H9 (cell line): ENCODE results near the gene NOLC1. TPM values are rescaled to one million over a fixed set of nuclear protein-coding genes. Genes with fewer than 3 reads are reported as not detected.

Experiments used
- DNase-seq: peaks from one replicate; pipeline ENCODE4 v3.0.0-alpha.2; 2017
- H2AFZ ChIP-seq: one replicate; pipeline ENCODE4 v1.6.1; 2013; ENCODE audit warnings: mild to moderate bottlenecking, low read length, control low read depth, moderate library complexity
- H2AK5ac ChIP-seq: 2 replicates; pipeline ENCODE4 v1.6.1; 2013; ENCODE audit warnings: low read length, control low read depth, mixed read lengths; ENCODE audit not compliant: insufficient read length
- H2BK120ac ChIP-seq: one replicate; pipeline ENCODE4 v1.6.1; 2013; ENCODE audit warnings: low read depth, mild to moderate bottlenecking, low read length, control low read depth, inconsistent platforms; ENCODE audit not compliant: poor library complexity, severe bottlenecking
- H2BK12ac ChIP-seq: 2 replicates; pipeline ENCODE4 v1.6.1; 2013; ENCODE audit warnings: low read length, control low read depth, mixed read lengths, low read depth; ENCODE audit not compliant: insufficient read length
- H2BK15ac ChIP-seq: 2 replicates; pipeline ENCODE4 v1.6.1; 2013; ENCODE audit warnings: low read depth, low read length, control low read depth
- H2BK20ac ChIP-seq: one replicate; pipeline ENCODE4 v1.6.1; 2013; ENCODE audit warnings: low read depth, mild to moderate bottlenecking, low read length, control low read depth, inconsistent platforms; ENCODE audit not compliant: poor library complexity, severe bottlenecking
- H2BK5ac ChIP-seq: 2 replicates; pipeline ENCODE4 v1.6.1; 2013; ENCODE audit warnings: low read length, control low read depth, mixed read lengths; ENCODE audit not compliant: insufficient read length
- H3K14ac ChIP-seq: 2 replicates; pipeline ENCODE4 v1.6.1; 2013; ENCODE audit warnings: low read length, control low read depth; ENCODE audit not compliant: insufficient read depth
- H3K18ac ChIP-seq: 2 replicates; pipeline ENCODE4 v1.6.1; 2013; ENCODE audit warnings: low read depth, mild to moderate bottlenecking, mixed read lengths, low read length, control low read depth; ENCODE audit not compliant: insufficient read length
- H3K23ac ChIP-seq: 2 replicates; pipeline ENCODE4 v1.6.1; 2013; ENCODE audit warnings: low read length, control low read depth, mixed read lengths, low read depth; ENCODE audit not compliant: insufficient read length
- H3K23me2 ChIP-seq: 2 replicates; pipeline ENCODE4 v1.6.1; 2013; ENCODE audit warnings: low read depth, mild to moderate bottlenecking, mixed read lengths, low read length, control low read depth; ENCODE audit not compliant: insufficient read length, poor library complexity, severe bottlenecking
- H3K27ac ChIP-seq: 2 replicates; pipeline ENCODE4 v1.5.1; 2013; ENCODE audit warnings: low read length, control low read depth, mixed read lengths, low read depth; ENCODE audit not compliant: insufficient read length
- H3K27me3 ChIP-seq: 2 replicates; pipeline ENCODE4 v1.6.1; 2013; ENCODE audit warnings: low read length, control low read depth, inconsistent platforms; ENCODE audit not compliant: insufficient read depth
- H3K4ac ChIP-seq: 2 replicates; pipeline ENCODE4 v1.6.1; 2013; ENCODE audit warnings: low read depth, mild to moderate bottlenecking, control low read depth, inconsistent platforms, low read length, moderate library complexity
- H3K4me1 ChIP-seq: 2 replicates; pipeline ENCODE4 v1.6.1; 2013; ENCODE audit warnings: low read length, control low read depth, inconsistent platforms; ENCODE audit not compliant: insufficient read depth
- H3K4me2 ChIP-seq: 2 replicates; pipeline ENCODE4 v1.6.1; 2013; ENCODE audit warnings: low read length, control low read depth, mixed read lengths; ENCODE audit not compliant: insufficient read length, insufficient read depth
- H3K56ac ChIP-seq: 2 replicates; pipeline ENCODE4 v1.6.1; 2013; ENCODE audit warnings: low read depth, mild to moderate bottlenecking, mixed read lengths, low read length, control low read depth; ENCODE audit not compliant: insufficient read length
- H3K79me1 ChIP-seq: 2 replicates; pipeline ENCODE4 v1.6.1; 2013; ENCODE audit warnings: low read depth, mild to moderate bottlenecking, moderate library complexity, low read length, control low read depth, inconsistent platforms; ENCODE audit not compliant: insufficient read depth, poor library complexity, severe bottlenecking
- H3K79me2 ChIP-seq: 2 replicates; pipeline ENCODE4 v1.6.1; 2013; ENCODE audit warnings: low read length, control low read depth, inconsistent platforms; ENCODE audit not compliant: insufficient read depth
- H3K9ac ChIP-seq: 2 replicates; pipeline ENCODE4 v1.6.1; 2013; ENCODE audit warnings: low read length, control low read depth, mixed read lengths; ENCODE audit not compliant: insufficient read length; ENCODE audit errors: extremely low read depth
- H3K9me3 ChIP-seq: one replicate; pipeline ENCODE4 v1.6.1; 2013; ENCODE audit warnings: low read depth, low read length, inconsistent platforms; ENCODE audit not compliant: control insufficient read depth
- H3T11ph ChIP-seq: one replicate; pipeline ENCODE4 v1.6.1; 2013; ENCODE audit warnings: mild to moderate bottlenecking, low read length, control low read depth, inconsistent platforms
- H4K20me1 ChIP-seq: one replicate; pipeline ENCODE4 v1.6.1; 2013; ENCODE audit not compliant: control insufficient read depth, insufficient read length, insufficient read depth
- H4K5ac ChIP-seq: 2 replicates; pipeline ENCODE4 v1.6.1; 2013; ENCODE audit warnings: low read depth, mild to moderate bottlenecking, mixed read lengths, low read length, control low read depth; ENCODE audit not compliant: insufficient read length
- H4K8ac ChIP-seq: replicated peaks from 2 replicates; pipeline ENCODE4 v1.6.1; 2013; ENCODE audit warnings: low read length, control low read depth, mixed read lengths, low read depth; ENCODE audit not compliant: insufficient read length
- H4K91ac ChIP-seq: 2 replicates; pipeline ENCODE4 v1.6.1; 2013; ENCODE audit warnings: low read depth, mild to moderate bottlenecking, moderate library complexity, mixed read lengths, low read length, control low read depth; ENCODE audit not compliant: insufficient read length
- H3K27ac Mint-ChIP-seq, 3 experiments: 2 replicates in 2 of 3; 3 replicates in 1 of 3; pipeline ENCODE4 v1.8.0; 2020 to 2021; ENCODE audit warnings: mixed read lengths in 3 of 3, mild to moderate bottlenecking in 1 of 3, moderate library complexity in 1 of 3
- H3K27me3 Mint-ChIP-seq: 2 replicates; pipeline ENCODE4 v1.8.0; 2021; ENCODE audit warnings: low read depth, mild to moderate bottlenecking, moderate library complexity, mixed read lengths
- H3K36me3 Mint-ChIP-seq, 3 experiments: 2 replicates in 2 of 3; 3 replicates in 1 of 3; pipeline ENCODE4 v1.8.0; 2020 to 2021; ENCODE audit warnings: low read depth in 3 of 3, mixed read lengths in 3 of 3; ENCODE audit not compliant: insufficient read depth in 1 of 3
- H3K4me1 Mint-ChIP-seq, 2 experiments: 2 replicates each; pipeline ENCODE4 v1.8.0; 2020; ENCODE audit warnings: mixed read lengths in 2 of 2
- H3K4me3 Mint-ChIP-seq, 2 experiments: 2 replicates in 1 of 2; 3 replicates in 1 of 2; pipeline ENCODE4 v1.8.0; 2020 to 2021; ENCODE audit warnings: mild to moderate bottlenecking in 2 of 2, mixed read lengths in 2 of 2, moderate library complexity in 1 of 2
- H3K9me3 Mint-ChIP-seq, 2 experiments: 2 replicates in 1 of 2; 3 replicates in 1 of 2; pipeline ENCODE4 v1.8.0; 2020; ENCODE audit warnings: mild to moderate bottlenecking in 2 of 2, mixed read lengths in 2 of 2, moderate library complexity in 1 of 2
- CTCF ChIP-seq: fragments of 200-600 bp; sonication (generic); conservative IDR thresholded peaks from 3 replicates; pipeline ENCODE4 v1.8.0; 2021; ENCODE audit warnings: antibody characterized with exemption, mild to moderate bottlenecking
- WGBS: extraction: QIAGEN DNeasy Blood & Tissue Kit; methylation state at CpG from one replicate; pipeline ENCODE4 v1.1.7; 2013; ENCODE audit warnings: missing lambda C conversion rate, low lambda C conversion rate, mixed read lengths; ENCODE audit not compliant: insufficient read length; ENCODE audit errors: extremely low coverage; 5-methylcytosine and 5-hydroxymethylcytosine counted together
- total RNA-seq: library from RNA; stranded (reverse); gene quantifications from 2 replicates; pipeline ENCODE4 v1.2.1, GENCODE V29; 2021

NOLC1 gene
- total RNA-seq, 1 experiment from 2014 or later, result 171 TPM

GRCh38 chr10:102172288-102172687 lies 20.1 kb downstream of the NOLC1 start:
- Histone ChIP-seq H3K14ac (no peak overlapping the region), H4K8ac (no peak overlapping the region), H4K20me1 (no peaks in the 10 kb centered on the region), H2AK5ac (no peak overlapping the region), H3K18ac (no peak overlapping the region), H4K5ac (no peak overlapping the region), H3K23me2 (no peaks in the 10 kb centered on the region), H3K4ac (no peak overlapping the region), H3K79me2 (no peaks in the 10 kb centered on the region), H3K9ac (no peak overlapping the region), H2BK5ac (no peak overlapping the region), H3K27ac (no peak overlapping the region), H3K56ac (no peak overlapping the region), H3K4me2 (no peak overlapping the region), H2BK120ac (no peak overlapping the region), H2BK15ac (no peak overlapping the region), H3K23ac (no peak overlapping the region), H2BK12ac (no peak overlapping the region), H3K9me3 (no peaks in the 10 kb centered on the region), H3K79me1 (no peaks in the 10 kb centered on the region), H3K27me3 (no peaks in the 10 kb centered on the region), H2AFZ (no peak overlapping the region), H3T11ph (no peak overlapping the region), H2BK20ac (no peak overlapping the region), H4K91ac (no peak overlapping the region), H3K4me1 (no peaks in the 10 kb centered on the region)
- H3K9me3 Mint-ChIP-seq, result peaks cover 3 to 5% of the 10 kb centered on the region in 2 experiments; a peak in 4 of 5 replicates
- WGBS, result no CpG with 5 or more reads among the region's 8 CpGs
- H3K36me3 Mint-ChIP-seq, result no peaks in the 10 kb centered on the region; a peak in 1 of 7 replicates
- no peak for TF ChIP-seq CTCF
- no peak overlapping the region for H3K4me3 Mint-ChIP-seq
- H3K27me3 Mint-ChIP-seq, result peaks cover 30% of the 10 kb centered on the region
- H3K27ac Mint-ChIP-seq, result no peak overlapping the region
- DNase-seq, result no peak
- peaks cover 3% of the 10 kb centered on the region in 2 experiments; a peak in 2 of 4 replicates for H3K4me1 Mint-ChIP-seq
